ENCODE measurements around the gene GNA12. TPM values are rescaled to one million over a fixed set of nuclear protein-coding genes. Genes with fewer than 3 reads are reported as not detected.

Gene GNA12
- total and polyA plus RNA-seq, 12 donors = 8.2 to 65.1 (median 42.9) TPM

DNA sequence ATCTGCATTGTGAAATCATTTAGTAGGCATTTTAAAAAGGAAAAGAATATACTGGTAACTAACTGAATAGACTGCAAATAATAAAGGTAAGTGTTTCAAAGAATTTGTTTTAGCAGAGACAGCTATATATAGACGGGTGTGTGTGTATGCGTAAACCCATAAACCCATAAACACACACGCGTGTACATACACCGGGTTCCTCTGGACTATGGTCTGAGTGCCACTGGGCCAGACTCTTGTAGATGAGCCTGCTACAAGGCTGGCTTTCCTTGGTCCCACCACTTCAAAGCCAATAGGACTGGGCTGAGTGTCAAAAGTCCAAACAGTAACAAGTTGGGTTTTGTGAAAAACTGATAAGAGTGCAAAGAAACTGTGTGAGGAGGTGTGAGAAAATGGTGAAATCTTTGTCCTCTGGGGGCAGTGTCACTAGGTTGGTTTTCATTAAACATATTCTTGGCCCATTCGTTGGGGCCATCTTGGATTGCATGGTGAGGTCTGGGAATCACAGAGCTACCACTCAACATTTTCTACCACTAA lies 39.8 kb downstream of the GNA12 start:
- H3K36me3 ChIP-seq (replicated peaks in 1 of 2) = no peaks in the 10 kb centered on the region
- intact Hi-C loops (cut with DNase I) = no loop called here
- TF ChIP-seq, protein P1, sequence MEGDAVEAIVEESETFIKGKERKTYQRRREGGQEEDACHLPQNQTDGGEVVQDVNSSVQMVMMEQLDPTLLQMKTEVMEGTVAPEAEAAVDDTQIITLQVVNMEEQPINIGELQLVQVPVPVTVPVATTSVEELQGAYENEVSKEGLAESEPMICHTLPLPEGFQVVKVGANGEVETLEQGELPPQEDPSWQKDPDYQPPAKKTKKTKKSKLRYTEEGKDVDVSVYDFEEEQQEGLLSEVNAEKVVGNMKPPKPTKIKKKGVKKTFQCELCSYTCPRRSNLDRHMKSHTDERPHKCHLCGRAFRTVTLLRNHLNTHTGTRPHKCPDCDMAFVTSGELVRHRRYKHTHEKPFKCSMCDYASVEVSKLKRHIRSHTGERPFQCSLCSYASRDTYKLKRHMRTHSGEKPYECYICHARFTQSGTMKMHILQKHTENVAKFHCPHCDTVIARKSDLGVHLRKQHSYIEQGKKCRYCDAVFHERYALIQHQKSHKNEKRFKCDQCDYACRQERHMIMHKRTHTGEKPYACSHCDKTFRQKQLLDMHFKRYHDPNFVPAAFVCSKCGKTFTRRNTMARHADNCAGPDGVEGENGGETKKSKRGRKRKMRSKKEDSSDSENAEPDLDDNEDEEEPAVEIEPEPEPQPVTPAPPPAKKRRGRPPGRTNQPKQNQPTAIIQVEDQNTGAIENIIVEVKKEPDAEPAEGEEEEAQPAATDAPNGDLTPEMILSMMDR (IDR thresholded peaks at IDR 0.05) = no peak
- TF ChIP-seq POLR2A (IDR thresholded peaks at IDR 0.05) = no peak
- WGBS, 4 donors = 85 to 98% (median 91%) methylated on average over 6 of the region's 6 CpGs
- no peaks in the 10 kb centered on the region for H3K9me3 ChIP-seq (replicated peaks in 1 of 3)
- H3K4me1 ChIP-seq (replicated peaks in 1 of 2) = peaks cover 18 to 66% of the 10 kb centered on the region in 2 donors
- H3K4me3 ChIP-seq = no peak overlapping the region
- H3K27me3 ChIP-seq = no peaks in the 10 kb centered on the region
- peak in 1 of 7 donors; percentile 41 for DNase-seq
- peak overlapping the region in 2 of 5 donors; percentile 14 to 44 for H3K27ac ChIP-seq

DNA sequence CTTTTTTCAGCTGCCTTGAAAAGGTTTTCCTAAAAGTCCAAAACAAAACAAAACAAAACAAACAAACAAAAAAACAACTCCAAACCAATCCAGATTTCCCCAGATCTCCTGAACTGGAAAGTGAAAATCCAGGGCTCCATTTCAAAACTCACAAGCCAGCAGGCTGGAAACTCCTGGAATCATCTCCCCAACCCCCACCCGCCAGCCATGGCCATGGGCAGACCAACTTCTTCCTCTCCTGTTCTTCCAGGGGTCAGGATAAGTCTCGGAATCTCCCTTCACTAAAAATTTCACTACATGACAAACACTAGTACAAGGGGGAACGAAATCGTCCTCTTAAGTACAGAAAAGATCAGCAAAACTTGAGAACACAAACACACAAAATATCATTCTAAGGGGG lies 40.4 kb downstream of the GNA12 start:
- no peaks in the 10 kb centered on the region for H3K9me3 ChIP-seq (replicated peaks in 1 of 3)
- intact Hi-C loops (cut with DNase I) = no loop called here
- no peak for TF ChIP-seq POLR2A (IDR thresholded peaks at IDR 0.05)
- TF ChIP-seq, protein P1 (IDR thresholded peaks at IDR 0.05) = no peak
- no peak for DNase-seq
- H3K4me3 ChIP-seq = no peak overlapping the region
- H3K4me1 ChIP-seq (replicated peaks in 1 of 2) = peaks cover 18 to 66% of the 10 kb centered on the region in 2 donors
- WGBS, 4 donors = 87 to 94% (median 93%) methylated on average over 4 of the region's 4 CpGs
- H3K27me3 ChIP-seq = no peaks in the 10 kb centered on the region
- no peaks in the 10 kb centered on the region for H3K36me3 ChIP-seq (replicated peaks in 1 of 2)
- H3K27ac ChIP-seq = peak overlapping the region in 1 of 5 donors; percentile 14

DNA sequence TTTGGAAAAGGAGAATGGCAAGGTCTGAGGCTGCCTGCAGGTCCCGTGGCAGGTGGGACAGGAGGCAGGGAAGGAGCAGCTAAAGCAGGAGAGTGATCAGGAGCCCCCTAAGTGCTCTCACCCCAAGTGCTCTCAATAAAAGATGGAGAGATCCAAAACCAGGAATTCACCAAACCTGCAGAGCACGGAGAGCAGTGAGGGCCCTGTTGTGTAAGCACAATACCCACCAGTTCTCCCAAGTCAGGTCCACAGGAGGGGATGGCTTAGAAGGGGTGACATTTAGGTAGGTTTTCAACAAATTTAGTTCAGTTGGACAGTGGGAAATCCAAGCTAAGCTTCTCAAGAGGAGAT lies 40.8 kb downstream of the GNA12 start:
- Histone ChIP-seq H3K9me3 (replicated peaks in 1 of 3) (no peaks in the 10 kb centered on the region), H3K27me3 (no peaks in the 10 kb centered on the region), H3K4me1 (replicated peaks in 1 of 2) (peaks cover 18 to 61% of the 10 kb centered on the region in 2 donors), H3K4me3 (no peak overlapping the region), H3K36me3 (replicated peaks in 1 of 2) (no peaks in the 10 kb centered on the region), H3K27ac (peak overlapping the region in 2 of 5 donors; percentile 44 to 51)
- DNase-seq = no peak
- whole genome bisulfite sequencing, 4 donors = 45 to 100% (median 88%) methylated on average over 2 of the region's 2 CpGs
- no peak for TF ChIP-seq POLR2A (IDR thresholded peaks at IDR 0.05)
- TF ChIP-seq, protein P1 (IDR thresholded peaks at IDR 0.05) = no peak
- intact Hi-C loops (cut with DNase I) = no loop called here

DNA sequence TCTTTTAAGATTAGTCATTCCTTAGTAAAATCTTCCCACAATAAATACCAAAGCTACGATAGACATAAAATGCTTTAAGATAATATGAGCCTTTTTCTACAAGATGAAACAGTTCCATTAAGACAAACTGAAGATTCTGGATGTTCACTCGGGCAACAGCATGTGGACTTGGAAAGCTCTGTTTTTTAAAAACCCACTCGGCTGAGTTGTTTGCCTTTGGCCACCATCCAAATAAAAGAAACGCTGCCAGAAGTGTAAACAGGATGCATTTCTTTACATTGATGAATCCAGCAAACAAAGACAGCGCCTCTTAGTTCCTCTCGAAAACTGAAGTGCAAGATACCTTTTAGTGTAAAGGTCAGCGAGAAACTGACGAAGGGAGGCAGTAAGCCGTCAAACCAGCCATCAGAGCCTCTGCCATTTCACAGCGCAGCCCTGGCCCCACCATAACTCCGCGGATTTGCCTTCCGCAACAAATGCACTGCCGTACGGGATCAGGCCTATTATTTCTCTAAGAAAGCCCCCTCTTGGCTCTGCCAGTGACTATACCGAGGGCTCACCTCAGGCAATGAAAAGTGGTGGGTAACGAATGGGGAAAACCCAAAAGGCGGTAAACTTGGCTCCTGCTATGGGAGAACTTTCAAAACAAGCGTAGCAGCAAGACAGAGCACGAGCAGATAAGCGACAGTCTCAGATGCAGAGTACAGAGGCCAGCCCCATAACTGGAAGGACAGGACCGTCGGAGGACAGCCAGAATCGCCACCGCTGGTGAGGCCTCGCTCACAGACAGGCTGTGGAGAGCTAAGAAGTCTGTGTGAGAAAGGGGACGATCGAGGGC lies 41.4 kb downstream of the GNA12 start:
- peak overlapping the region in 2 of 5 donors; percentile 44 to 51 for H3K27ac ChIP-seq
- intact Hi-C loops (cut with DNase I) = no loop called here
- 67 to 75% (median 68%) methylated on average over 28 of the region's 28 CpGs for WGBS, 4 donors
- no peak overlapping the region for H3K4me3 ChIP-seq
- no peaks in the 10 kb centered on the region for H3K27me3 ChIP-seq
- peak in 1 of 7 donors; percentile 51 for DNase-seq
- H3K36me3 ChIP-seq (replicated peaks in 1 of 2) = no peaks in the 10 kb centered on the region
- H3K4me1 ChIP-seq (replicated peaks in 1 of 2) = peaks cover 18 to 56% of the 10 kb centered on the region in 2 donors
- no peaks in the 10 kb centered on the region for H3K9me3 ChIP-seq (replicated peaks in 1 of 3)
- TF ChIP-seq, protein P1 (IDR thresholded peaks at IDR 0.05) = no peak
- TF ChIP-seq POLR2A (IDR thresholded peaks at IDR 0.05) = no peak

Data from adrenal gland (tissue), 12 donors.